T-helper 1 cell (primary cell): Measurements from ENCODE around the gene MISFA.
"Not testable (repeated sequence)": the region's sequence is repeated elsewhere in the genome, so short reads cannot be mapped to it uniquely, and the experiment has no call there.

Source experiments
- DNase-seq, 5 donors: peaks; one replicate each; pipeline ENCODE4 v3.0.0-alpha.2; 2012 to 2020

The MISFA gene

DNA sequence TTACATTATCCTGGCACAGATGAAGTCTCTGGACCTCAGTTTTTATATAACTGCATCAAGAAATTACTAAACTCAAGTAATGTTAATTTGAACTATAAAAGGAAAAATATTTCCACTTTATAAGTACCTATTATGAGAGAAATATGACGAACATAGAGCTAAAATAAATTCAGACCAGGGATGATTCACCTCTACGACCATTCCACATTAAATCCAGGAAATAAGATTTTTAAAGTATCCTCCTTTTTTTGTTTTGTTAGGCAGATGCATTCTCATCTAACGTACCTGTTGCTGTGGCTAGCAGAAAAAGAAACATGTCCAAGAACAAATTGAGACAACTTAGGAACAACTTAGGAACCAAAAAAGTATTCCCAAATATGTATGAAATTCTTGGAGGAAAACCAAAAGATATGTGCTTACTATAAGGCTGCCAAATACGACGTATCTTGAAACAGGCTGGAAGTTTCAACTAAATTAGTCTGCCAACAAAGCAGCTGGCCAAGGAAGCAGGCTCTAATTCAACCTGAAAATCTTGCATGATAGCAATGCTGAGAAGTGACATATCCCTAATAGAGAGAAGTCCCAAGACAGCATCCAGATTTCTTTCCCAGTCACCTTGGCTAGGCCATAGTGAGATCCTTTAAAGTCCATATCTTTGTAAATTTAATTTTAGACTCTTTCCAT lies 18.9 kb downstream of the MISFA start:
- DNase-seq, result no peak

GRCh38 chr11:18623707-18624106 lies 24.1 kb downstream of the MISFA start:
- no peak for DNase-seq

GRCh38 chr11:18624161-18624560 lies 24.6 kb downstream of the MISFA start:
- no peak for DNase-seq

- DNase-seq, result no peak
Observed at GRCh38 chr11:18632841-18633240, 33.3 kb downstream of the MISFA start.

GRCh38 chr11:18633256-18634139 lies 33.9 kb downstream of the MISFA start:
- peak in 1 of 5 donors; percentile 71 for DNase-seq

- DNase-seq, result peak; percentile 94 to 99 (median 97)
Observed at GRCh38 chr11:18634140-18635032, 34.8 kb downstream of the MISFA start, which contains the start of gene SPTY2D1. Gene SPTY2D1 (minus strand): TSS chr11:18634342. CDS start chr11:18634257, 85 bp downstream.

- no peak for DNase-seq
Observed at GRCh38 chr11:18641677-18642076, 42.1 kb downstream of the MISFA start.

- not testable (repeated sequence) for DNase-seq
Observed at GRCh38 chr11:18643034-18643433, 43.4 kb downstream of the MISFA start.

- no peak for DNase-seq
Observed at GRCh38 chr11:18650353-18650752, 50.8 kb downstream of the MISFA start.

GRCh38 chr11:18650859-18651557 lies 51.4 kb downstream of the MISFA start:
- peak in 3 of 5 donors; percentile 25 to 79 (median 28) for DNase-seq
